Gastroesophageal sphincter (tissue), 4 donors: ENCODE measurements around the gene LIPI. TPM values are rescaled to one million over a fixed set of nuclear protein-coding genes. Genes with fewer than 3 reads are reported as not detected.
"Not testable (repeated sequence)": the region's sequence is repeated elsewhere in the genome, so short reads cannot be mapped to it uniquely, and the experiment has no call there.

ENCODE experiments used
- ATAC-seq: fragments of 150-250 bp; one replicate; pipeline ENCODE4 v1.9.1; 2016; ENCODE audit warnings: mild to moderate bottlenecking, moderate library complexity
- H3K27ac ChIP-seq, 4 donors: fragments of 200-600 bp; sonication (generic) in 3 of 4; 1 replicate in 3 of 4; 2 replicates in 1 of 4; pipeline ENCODE4 v1.5.1; 2016 to 2019
- H3K27me3 ChIP-seq: fragments of 200-600 bp; sonication (generic); one replicate; pipeline ENCODE4 v1.5.1; 2019
- H3K36me3 ChIP-seq, 2 donors: fragments of 200-600 bp; sonication (generic); one replicate each; pipeline ENCODE4 v1.5.1; 2019; ENCODE audit warnings: control low read depth in 1 of 2
- H3K4me1 ChIP-seq, 3 donors: fragments of 200-600 bp; sonication (generic); 1 replicate in 2 of 3; 2 replicates in 1 of 3; pipeline ENCODE4 v1.5.1; 2016 to 2019; ENCODE audit warnings: control low read depth in 2 of 3
- H3K4me3 ChIP-seq, 2 donors: fragments of 200-600 bp; sonication (generic); one replicate each; pipeline ENCODE4 v1.5.1; 2019; ENCODE audit warnings: mild to moderate bottlenecking in 1 of 2, moderate library complexity in 1 of 2
- H3K9me3 ChIP-seq, 3 donors: fragments of 200-600 bp; sonication (generic); one replicate each; pipeline ENCODE4 v1.5.1; 2017 to 2019; ENCODE audit warnings: control low read depth in 2 of 3
- EP300 ChIP-seq: sonication (generic); formaldehyde crosslinking; IDR thresholded peaks from one replicate; pipeline ENCODE4 v1.6.1; 2017; ENCODE audit warnings: antibody characterized with exemption, mild to moderate bottlenecking
- POLR2A ChIP-seq, 2 donors: fragments of 450-650 bp; IDR thresholded peaks; one replicate each; pipeline ENCODE4 v1.6.1; 2017; ENCODE audit warnings: antibody characterized with exemption in 2 of 2, mild to moderate bottlenecking in 2 of 2, moderate library complexity in 1 of 2
- POLR2AphosphoS5 ChIP-seq: sonication (generic); formaldehyde crosslinking; IDR thresholded peaks from one replicate; pipeline ENCODE4 v1.6.1; 2017; ENCODE audit warnings: antibody characterized with exemption
- WGBS, 2 donors: methylation state at CpG; one replicate each; pipeline ENCODE4 v1.1.5; 2018; ENCODE audit warnings: low coverage in 1 of 2; 5-methylcytosine and 5-hydroxymethylcytosine counted together
- total RNA-seq, 4 donors: library from RNA; depleted of rRNA; stranded (reverse); fragments of >200 nt; gene quantifications; one replicate each; pipeline ENCODE4 v1.1.0, GENCODE V29; 2016
- TF ChIP-seq, protein P1 (sequence below), 4 experiments: fragments of 200-600 bp in 2 of 4; fragments of 450-650 bp in 2 of 4; sonication (generic) in 1 of 4; IDR thresholded peaks; one replicate each; pipeline ENCODE4 v1.5.1; 2017 to 2019; ENCODE audit warnings: antibody characterized with exemption in 4 of 4, mild to moderate bottlenecking in 2 of 4, moderate library complexity in 2 of 4

The LIPI gene
- total RNA-seq, 4 donors from 2014 or later: not detected

DNA sequence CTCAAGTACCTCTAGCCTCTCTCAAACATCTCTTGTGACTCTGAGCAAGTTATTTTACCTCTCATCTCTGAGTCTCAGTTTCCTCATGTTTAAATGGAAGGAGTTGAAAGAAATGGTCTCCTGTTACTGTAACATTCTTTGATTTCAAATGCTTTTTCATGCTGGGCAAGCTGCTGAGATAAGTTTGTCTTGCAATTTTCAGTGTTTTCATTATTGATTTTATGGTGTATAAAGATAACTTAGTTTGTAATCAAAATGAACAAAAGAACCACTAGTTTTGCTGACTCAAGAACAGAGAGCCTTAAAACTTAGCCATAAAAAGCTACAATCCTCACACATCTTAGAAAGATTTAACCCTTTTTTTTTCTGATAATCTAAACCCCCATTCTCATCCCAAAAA lies 4.5 kb downstream of the LIPI start:
- Histone ChIP-seq H3K4me3 (no peak overlapping the region), H3K27ac (no peak overlapping the region), H3K36me3 (no peaks in the 10 kb centered on the region), H3K27me3 (no peaks in the 10 kb centered on the region), H3K4me1 (no peaks in the 10 kb centered on the region), H3K9me3 (peaks cover 0 to 4% (median 0%) of the 10 kb centered on the region in 3 donors)
- no peak for ATAC-seq
- TF ChIP-seq, protein P1, sequence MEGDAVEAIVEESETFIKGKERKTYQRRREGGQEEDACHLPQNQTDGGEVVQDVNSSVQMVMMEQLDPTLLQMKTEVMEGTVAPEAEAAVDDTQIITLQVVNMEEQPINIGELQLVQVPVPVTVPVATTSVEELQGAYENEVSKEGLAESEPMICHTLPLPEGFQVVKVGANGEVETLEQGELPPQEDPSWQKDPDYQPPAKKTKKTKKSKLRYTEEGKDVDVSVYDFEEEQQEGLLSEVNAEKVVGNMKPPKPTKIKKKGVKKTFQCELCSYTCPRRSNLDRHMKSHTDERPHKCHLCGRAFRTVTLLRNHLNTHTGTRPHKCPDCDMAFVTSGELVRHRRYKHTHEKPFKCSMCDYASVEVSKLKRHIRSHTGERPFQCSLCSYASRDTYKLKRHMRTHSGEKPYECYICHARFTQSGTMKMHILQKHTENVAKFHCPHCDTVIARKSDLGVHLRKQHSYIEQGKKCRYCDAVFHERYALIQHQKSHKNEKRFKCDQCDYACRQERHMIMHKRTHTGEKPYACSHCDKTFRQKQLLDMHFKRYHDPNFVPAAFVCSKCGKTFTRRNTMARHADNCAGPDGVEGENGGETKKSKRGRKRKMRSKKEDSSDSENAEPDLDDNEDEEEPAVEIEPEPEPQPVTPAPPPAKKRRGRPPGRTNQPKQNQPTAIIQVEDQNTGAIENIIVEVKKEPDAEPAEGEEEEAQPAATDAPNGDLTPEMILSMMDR (IDR thresholded peaks at IDR 0.05): no peak
- TF ChIP-seq POLR2AphosphoS5 (no peak), EP300 (no peak), POLR2A (IDR thresholded peaks at IDR 0.05) (no peak)

DNA sequence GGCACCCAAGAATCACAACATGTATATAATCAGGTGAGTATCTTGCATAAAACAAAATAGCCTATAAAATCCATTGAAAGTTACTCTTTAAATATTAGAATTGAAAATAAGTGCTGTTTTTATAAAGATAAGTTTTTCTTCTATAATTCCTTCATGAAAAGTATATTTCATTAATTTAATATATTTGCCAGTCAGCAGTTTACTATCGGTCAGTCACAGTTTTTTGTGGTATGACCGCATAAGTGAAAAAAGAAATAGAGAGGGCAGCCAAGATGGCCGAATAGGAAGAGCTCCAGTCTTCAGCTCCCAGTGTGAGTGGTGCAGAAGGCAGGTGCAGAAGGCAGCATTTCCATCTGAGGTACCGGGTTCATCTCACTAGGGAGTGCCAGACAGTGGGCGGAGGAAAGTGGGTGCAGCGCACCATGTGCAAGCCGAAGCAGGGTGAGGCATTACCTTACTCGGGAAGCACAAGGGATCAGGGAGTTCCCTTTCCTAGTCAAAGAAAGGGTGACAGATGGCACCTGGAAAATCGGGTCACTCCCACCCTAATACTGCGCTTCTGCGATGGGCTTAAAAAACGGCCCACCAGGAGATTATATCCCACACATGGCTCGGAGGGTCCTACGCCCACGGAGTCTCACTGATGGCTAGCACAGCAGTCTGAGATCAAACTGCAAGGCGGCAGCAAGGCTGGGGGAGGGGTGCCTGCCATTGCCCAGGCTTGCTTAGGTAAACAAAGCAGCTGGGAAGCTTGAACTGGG lies 44.1 kb downstream of the LIPI start:
- 84 to 87% methylated on average over 8 to 13 of the region's 16 CpGs for WGBS, 2 donors
- ATAC-seq, H3K9me3 ChIP-seq, H3K4me3 ChIP-seq, H3K4me1 ChIP-seq, H3K27ac ChIP-seq, H3K27me3 ChIP-seq, H3K36me3 ChIP-seq: not testable (repeated sequence)

DNA sequence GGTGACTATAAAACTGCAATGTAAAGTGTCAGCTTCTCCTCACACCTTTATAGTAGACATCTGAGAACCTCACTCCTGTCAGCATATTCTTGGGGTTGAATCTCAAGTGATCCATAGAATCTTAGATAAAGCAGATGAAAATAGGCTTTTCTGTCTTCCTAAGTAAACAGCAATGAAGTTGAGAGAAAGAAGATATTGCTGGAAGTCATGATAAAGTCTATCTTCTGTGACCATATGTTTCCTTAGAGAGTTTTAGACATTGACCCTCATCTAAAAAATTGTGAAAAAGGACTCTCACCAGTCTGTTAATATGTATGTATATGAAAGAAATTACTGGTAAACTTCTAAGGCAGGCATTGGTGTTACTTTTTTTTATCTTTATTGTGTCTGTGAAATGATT lies 66.8 kb downstream of the LIPI start:
- Histone ChIP-seq H3K36me3 (no peaks in the 10 kb centered on the region), H3K4me3 (no peak overlapping the region), H3K27ac (no peak overlapping the region), H3K4me1 (no peaks in the 10 kb centered on the region), H3K9me3 (no peaks in the 10 kb centered on the region), H3K27me3 (no peaks in the 10 kb centered on the region)
- TF ChIP-seq POLR2AphosphoS5 (no peak), EP300 (no peak), POLR2A (IDR thresholded peaks at IDR 0.05) (no peak)
- TF ChIP-seq, protein P1 (IDR thresholded peaks at IDR 0.05): no peak
- no peak for ATAC-seq

DNA sequence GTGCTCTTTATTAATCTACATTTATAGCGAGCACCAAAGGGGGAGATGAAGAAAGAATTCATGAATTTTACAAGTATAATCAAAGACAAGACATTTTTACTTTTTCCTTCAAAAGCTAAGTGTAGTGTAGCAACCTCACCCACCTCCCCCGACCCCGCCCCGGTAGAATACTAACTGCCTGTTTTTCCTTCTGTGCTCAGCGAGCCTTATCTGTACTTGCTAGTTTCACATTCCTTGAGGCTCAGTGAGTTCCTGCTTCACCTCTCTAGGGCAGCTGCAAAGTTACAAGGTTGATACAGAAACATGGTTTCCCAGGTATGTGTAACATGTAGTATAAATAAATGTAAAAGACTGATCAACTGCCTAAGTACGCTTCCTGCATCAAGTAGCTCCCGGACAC lies 86.5 kb downstream of the LIPI start:
- ATAC-seq: no peak
- H3K27ac ChIP-seq: no peak overlapping the region
- no peaks in the 10 kb centered on the region for H3K27me3 ChIP-seq
- no peak for TF ChIP-seq POLR2AphosphoS5
- TF ChIP-seq POLR2A (IDR thresholded peaks at IDR 0.05): no peak
- TF ChIP-seq, protein P1 (IDR thresholded peaks at IDR 0.05): no peak
- no peak for TF ChIP-seq EP300
- H3K4me3 ChIP-seq: no peak overlapping the region
- H3K36me3 ChIP-seq: no peaks in the 10 kb centered on the region
- peaks cover 0 to 8% (median 0%) of the 10 kb centered on the region in 3 donors for H3K9me3 ChIP-seq
- WGBS, 2 donors: 91 to 93% methylated on average over 4 to 7 of the region's 7 CpGs
- H3K4me1 ChIP-seq: no peaks in the 10 kb centered on the region

DNA sequence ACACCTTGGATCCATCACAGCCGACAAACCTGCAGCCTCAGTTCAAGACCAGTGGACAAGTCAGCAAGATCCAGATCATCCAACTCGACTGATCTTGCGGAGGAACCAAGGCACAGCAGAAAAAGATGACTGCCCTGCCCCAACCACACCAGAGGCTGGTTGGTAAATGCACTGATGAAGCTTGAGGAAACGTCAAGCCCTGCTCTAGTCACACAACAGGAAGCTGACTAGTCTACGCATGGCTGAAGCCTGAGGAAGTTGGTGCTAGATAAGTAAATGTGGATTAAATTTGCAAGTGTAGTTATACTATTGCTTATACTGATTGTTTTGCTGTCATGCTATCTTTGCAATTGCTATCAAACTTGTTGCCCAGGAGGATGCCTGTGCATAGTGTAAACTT lies 89.0 kb downstream of the LIPI start:
- 86 to 89% methylated on average over 2 to 3 of the region's 5 CpGs for WGBS, 2 donors
- no peaks in the 10 kb centered on the region for H3K4me1 ChIP-seq
- H3K4me3 ChIP-seq: no peak overlapping the region

More for the DNA sequence above, 89.0 kb downstream of the LIPI start:
- TF ChIP-seq EP300 (no peak), POLR2A (IDR thresholded peaks at IDR 0.05) (no peak), POLR2AphosphoS5 (no peak)
- TF ChIP-seq, protein P1 (IDR thresholded peaks at IDR 0.05): no peak
- ATAC-seq: no peak
- no peaks in the 10 kb centered on the region for H3K36me3 ChIP-seq
- H3K27ac ChIP-seq: no peak overlapping the region
- no peaks in the 10 kb centered on the region for H3K27me3 ChIP-seq
- peaks cover 0 to 8% (median 0%) of the 10 kb centered on the region in 3 donors for H3K9me3 ChIP-seq
